HG02938 (cell line): ENCODE measurements around the gene SHISA5.

Experiments
- ATAC-seq: cut with Tn5 transposase; IDR thresholded peaks from one replicate; pipeline ENCODE4 v1.9.1; 2021; ENCODE audit warnings: mild to moderate bottlenecking, moderate library complexity; ENCODE audit not compliant: unreplicated experiment

Gene SHISA5

GRCh38 chr3:48432411-48433371 is 71.3 kb downstream of the SHISA5 start:
- ATAC-seq, result no peak

GRCh38 chr3:48431224-48432029 is 72.5 kb downstream of the SHISA5 start:
- ATAC-seq, result no peak

- no peak for ATAC-seq
These were observed 73.3 kb downstream of the SHISA5 start for GRCh38 chr3:48430708-48431101.

- no peak for ATAC-seq
These were observed 73.8 kb downstream of the SHISA5 start, which contains the start of gene PLXNB1 for GRCh38 chr3:48429960-48430707. PLXNB1 (minus strand) TSS chr3:48430086; CDS start chr3:48424611, 5,475 bp downstream.

- no peak for ATAC-seq
These were observed 74.5 kb downstream of the SHISA5 start for GRCh38 chr3:48429317-48429959.

- ATAC-seq, result no peak
These were observed 75.2 kb downstream of the SHISA5 start for GRCh38 chr3:48428572-48429316.

GRCh38 chr3:48428088-48428571 is 75.8 kb downstream of the SHISA5 start:
- ATAC-seq, result no peak

- no peak for ATAC-seq
These were observed 76.4 kb downstream of the SHISA5 start for GRCh38 chr3:48427630-48427962.

GRCh38 chr3:48426944-48427629 is 76.9 kb downstream of the SHISA5 start:
- ATAC-seq, result no peak

GRCh38 chr3:48426401-48426909 is 77.5 kb downstream of the SHISA5 start:
- ATAC-seq, result no peak

GRCh38 chr3:48425281-48425812 is 78.6 kb downstream of the SHISA5 start:
- ATAC-seq, result no peak

GRCh38 chr3:48423883-48424695 is 79.9 kb downstream of the SHISA5 start:
- no peak for ATAC-seq

GRCh38 chr3:48423241-48423882 is 80.6 kb downstream of the SHISA5 start:
- no peak for ATAC-seq

GRCh38 chr3:48422681-48423080 is 81.3 kb downstream of the SHISA5 start:
- ATAC-seq, result no peak

- ATAC-seq, result no peak
These were observed 81.7 kb downstream of the SHISA5 start for GRCh38 chr3:48422272-48422671.

- no peak for ATAC-seq
These were observed 83.4 kb downstream of the SHISA5 start for GRCh38 chr3:48420561-48420960.

GRCh38 chr3:48419597-48419996 is 84.4 kb downstream of the SHISA5 start:
- ATAC-seq, result no peak
